ENCODE measurements around the gene RAVER2.

- TF ChIP-seq CTCF (IDR thresholded peaks at IDR 0.05) (no peak), POLR2A (IDR thresholded peaks at IDR 0.05) (no peak)
Measured at GRCh38 chr1:64847666-64848065, 102.8 kb downstream of the RAVER2 start.

Data from body of pancreas (tissue), 4 donors.